HG03039 (cell line): ENCODE data around the gene NTN5.

Source experiments
- ATAC-seq: cut with Tn5 transposase; IDR thresholded peaks from one replicate; pipeline ENCODE4 v1.9.1; 2021; ENCODE audit warnings: mild to moderate bottlenecking, moderate library complexity; ENCODE audit not compliant: unreplicated experiment

NTN5 gene

DNA sequence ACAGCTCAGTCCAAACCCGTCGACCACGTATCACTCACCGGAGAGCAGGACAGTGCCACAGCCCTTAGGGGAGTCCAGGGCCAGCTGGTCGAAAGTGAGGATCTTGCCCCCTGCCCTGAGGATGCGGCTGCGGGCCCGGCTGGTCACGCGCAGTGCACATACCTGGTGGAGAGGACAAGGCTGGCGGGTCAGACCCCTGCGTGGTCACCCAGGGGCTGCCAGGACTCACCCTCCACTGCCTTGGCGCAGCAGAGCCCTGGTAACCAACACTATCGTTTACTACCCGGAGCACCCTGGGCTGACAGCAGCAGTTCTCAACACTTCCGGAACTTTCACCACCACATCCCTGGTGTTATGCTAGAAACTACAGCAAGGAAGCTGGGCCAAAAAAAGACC lies 56.8 kb downstream of the NTN5 start:
- ATAC-seq = no peak

DNA sequence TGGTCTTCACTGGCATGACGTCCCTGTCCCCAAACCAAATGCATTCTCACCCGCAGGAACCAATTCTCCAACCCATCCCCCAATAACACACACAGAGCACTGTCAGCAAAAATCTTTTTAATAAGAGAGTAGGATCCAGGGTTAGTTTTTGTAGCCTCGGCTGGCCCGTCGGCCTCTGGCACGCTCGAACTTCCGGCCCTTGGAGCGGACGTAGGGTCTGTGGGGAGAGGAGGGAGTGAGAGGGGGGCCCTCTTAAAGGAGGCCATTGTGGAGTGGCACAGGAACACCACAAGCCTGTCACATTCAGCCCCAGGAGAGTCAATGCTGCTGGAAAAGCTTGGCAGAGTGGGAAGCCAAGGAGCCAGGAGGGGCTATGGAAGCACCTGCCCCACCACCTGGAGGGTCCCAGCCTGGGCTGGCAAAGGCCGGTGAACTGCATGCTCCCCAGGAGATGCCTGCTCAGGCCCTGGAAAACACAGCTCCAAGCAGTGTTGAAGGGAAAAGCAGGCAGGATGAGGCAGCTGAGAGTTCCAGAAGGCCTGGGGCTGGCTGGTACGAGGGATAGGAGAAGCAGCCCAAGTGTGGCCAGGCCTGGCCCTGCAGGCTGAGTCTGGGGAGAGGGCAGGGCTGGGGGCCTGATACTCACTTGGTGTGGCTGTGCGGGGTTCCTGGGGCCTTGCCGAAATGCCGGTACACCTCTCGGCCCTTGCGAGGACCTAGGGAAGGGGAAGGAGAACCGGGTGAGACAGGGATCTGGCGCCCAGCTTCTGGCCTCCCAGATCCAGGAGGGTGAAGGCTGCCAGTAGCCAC lies 57.4 kb downstream of the NTN5 start:
- ATAC-seq = no peak

DNA sequence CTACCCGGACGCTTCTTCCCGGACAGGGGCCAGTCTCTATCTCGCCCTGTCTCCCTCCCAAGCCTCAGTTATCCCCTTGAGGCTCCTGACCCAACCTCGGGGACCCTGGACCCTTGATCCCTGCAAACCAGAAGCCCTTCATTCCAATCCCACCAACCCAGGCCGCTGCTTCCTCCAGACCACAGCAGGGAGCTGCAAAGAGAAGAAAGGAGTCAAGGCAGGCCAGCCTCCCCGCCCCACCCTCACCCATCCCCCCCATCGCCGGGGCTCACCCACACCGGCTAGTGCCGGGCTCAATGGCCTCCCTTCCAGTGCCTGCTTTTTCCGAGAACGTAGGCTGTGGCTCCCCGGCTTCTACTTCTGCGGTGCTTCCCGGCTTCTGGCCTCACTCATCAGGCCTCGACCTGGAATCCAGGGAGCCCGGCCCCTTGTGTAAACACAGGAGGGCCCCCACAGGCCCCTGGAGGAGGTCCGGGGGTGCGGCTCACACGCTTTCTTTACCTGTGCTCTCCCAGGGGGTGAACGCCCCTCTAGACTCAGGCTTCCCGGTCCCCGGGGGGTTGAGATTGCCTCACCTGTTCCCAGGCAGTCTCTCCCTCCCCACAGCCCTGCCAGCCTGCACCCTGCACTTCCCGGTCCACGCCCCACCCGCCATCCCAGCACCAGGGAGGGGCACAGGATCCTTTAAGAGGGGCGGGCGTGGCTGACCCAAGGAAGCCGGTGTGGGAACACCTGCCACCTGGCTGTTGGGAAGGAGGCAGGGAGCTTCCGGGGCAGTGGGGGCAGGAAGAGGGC lies 58.2 kb downstream of the NTN5 start, which contains the start of gene FAM83E:
FAM83E (minus strand) TSS at position 641 of the 795 bp plus-strand sequence. CDS start 1,704 bp downstream, outside the sequence.
- no peak for ATAC-seq

DNA sequence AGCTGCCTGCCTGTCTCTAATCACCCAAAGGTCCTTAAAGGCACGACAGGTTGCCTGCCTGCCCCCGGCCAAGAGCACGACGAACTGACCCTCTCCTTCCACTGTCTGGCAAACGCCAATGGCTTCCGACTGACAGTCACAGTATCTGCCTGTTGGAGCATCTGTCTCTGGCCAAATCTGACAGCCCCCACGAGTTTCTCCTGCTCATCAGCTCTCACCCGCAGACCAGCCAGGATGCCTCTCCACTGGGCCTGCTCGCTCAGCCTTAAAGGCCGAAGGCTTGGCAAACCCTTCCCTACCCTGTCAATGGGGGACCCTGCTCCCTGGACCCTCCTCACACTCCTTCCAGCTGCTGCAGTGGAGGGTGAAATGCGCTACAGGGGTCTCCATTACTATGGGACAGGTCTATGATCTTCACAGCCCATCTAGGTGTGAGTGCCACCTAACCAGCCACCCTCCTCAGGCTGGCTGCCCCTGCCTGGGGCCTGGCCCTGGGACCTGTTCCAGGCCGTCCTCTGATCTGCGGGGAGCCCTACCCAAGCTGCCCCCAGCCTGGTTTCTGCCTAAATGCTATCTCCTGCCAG lies 58.9 kb downstream of the NTN5 start:
- ATAC-seq = no peak

DNA sequence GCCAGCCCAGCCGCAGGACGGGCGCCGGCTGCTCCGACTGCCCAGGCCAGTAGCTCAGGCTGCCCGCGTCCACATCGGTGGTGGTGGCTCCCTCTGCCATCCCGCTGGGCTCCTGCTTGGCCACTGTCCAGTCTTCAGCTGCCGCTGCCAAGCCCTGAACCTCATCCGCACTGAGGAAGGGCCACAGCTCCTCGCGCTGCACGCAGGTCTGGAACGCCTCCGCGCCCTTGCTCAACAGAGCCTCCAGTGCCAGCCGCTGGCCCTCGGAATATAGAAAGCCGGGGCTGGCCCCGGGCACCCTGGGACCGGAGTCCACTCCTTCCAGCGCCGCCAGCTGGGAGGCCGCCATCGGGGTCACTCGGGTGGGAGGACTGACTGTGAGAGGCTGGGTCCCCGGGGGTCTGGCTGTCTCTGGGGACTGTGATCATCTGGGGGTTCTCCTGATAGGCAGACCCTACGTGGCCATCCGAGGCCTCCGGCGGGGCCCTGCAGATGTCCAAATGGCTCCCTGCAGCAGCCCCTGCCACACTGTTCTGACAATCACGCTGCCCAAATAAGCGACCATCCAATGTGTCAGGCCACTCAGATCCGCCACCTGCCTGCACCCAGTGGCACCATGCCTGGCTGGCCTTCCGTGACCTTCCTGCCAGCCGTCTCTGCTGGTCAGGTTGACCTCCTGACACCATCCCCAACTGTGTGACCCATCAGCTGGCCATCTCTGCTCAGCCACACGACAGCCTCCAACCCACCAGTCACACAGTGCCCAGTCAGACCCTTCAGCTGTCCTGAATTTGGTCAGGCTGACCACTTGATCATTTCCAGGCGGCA lies 59.6 kb downstream of the NTN5 start:
- no peak for ATAC-seq

DNA sequence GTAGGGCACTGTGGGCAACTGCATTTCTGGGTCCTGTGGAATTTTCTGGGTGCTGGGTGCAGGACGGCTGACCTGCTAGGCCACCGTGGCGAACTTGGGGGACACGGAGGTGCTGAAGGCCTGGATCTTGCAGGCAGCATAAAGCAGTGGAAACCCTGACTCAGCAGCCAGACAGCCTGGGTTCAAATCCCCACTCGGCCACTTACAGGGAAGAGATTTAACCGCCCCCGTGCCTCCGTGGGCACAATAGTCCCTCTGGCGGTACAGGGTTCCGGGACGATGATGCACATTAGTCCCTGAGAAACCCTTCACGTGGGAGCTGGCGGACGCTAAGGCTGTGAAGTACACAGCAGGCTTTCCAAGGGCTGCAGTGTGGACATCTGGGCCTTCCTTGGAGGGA lies 60.9 kb downstream of the NTN5 start:
- ATAC-seq = no peak
